CD4-positive, alpha-beta T cell treated with Interleukin-6 for 4 hours (primary cell): ENCODE data around the gene RRBP1.
"Not testable (repeated sequence)": the region's sequence is repeated elsewhere in the genome, so short reads cannot be mapped to it uniquely, and the experiment has no call there.

ENCODE experiments used
- DNase-seq: peaks from one replicate; pipeline ENCODE4 v3.0.0-alpha.2; 2020; ENCODE audit warnings: mixed read lengths

RRBP1 gene

DNA sequence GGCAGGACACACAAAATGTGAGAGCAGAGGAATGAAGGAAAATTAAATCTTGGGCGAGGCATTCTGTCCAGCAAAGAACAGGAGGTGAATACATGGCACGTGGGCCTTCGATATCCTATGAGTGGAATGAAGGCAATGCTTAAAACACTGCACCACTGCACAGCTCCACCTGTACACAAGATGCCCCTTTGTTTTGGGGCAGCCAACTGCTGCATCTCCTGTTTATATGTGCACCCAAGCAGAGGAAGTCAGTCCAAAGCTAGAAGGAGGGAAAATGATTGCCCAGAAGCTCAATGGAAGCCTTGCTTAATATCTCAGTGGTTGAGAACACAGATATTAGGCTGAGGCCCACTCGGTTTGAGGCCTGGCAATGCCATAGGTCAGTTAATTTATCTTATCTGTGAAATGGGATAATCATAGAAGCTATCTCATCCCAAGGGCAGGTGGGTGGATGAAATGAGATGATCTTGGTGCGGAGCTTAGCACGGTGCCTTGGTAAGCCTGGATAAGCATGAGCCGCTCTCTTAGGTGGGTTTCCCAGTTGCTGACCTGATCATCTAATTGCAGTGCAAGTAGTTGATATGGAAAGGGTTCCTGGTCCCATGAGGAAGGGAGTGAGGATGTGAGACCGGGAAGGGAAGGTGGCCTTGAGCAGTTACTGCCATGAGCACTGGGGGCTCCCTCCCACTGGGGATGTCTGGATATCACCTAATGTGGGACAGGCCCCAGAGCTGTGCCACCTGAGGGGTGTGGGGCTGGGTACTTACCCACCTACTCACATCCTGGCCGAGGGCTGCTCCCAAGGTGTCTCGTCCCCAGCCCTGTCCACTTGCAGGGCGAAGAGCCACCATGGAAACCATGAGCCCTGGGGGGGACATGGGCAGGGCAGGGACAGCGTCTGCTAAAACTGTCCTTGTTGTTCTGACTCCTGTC is 27.6 kb upstream of the RRBP1 start:
- no peak for DNase-seq

DNA sequence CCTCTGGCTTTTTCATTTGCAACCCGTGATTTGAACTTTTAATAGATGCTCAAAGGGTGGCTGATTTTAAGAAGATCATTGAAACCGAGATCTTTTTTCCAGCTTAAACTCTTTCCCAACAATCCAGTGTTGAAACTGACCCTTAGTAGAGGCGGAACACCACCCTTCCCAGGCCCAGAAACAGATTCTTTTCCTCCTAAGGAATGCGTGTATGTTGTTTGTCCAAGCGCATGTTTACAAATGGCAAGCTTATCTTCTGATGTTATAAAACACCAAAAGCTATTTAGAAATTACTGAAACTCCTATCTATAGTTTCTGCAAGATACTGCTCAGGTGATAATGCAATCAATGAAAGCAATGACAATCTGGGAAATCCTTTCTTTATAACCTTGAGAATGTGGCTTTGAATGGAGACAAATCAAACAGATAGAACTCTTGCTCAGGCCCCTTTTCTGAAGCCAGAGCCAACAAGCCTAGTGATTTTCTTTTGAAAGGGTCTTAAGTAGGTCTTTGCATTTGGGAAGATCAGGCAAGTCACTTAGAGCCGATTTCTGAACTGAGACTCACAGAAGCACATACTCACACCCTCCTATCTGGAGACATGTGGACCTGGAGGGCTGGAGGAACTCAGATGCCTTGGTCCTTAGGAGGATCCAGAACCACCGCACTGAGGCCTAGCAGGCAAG is 26.8 kb upstream of the RRBP1 start:
- no peak for DNase-seq

GRCh38 chr20:17707951-17708350 is 25.9 kb upstream of the RRBP1 start:
- DNase-seq, result not testable (repeated sequence)

GRCh38 chr20:17706632-17707031 is 24.6 kb upstream of the RRBP1 start:
- no peak for DNase-seq

GRCh38 chr20:17705916-17706315 is 23.9 kb upstream of the RRBP1 start:
- DNase-seq, result no peak

DNA sequence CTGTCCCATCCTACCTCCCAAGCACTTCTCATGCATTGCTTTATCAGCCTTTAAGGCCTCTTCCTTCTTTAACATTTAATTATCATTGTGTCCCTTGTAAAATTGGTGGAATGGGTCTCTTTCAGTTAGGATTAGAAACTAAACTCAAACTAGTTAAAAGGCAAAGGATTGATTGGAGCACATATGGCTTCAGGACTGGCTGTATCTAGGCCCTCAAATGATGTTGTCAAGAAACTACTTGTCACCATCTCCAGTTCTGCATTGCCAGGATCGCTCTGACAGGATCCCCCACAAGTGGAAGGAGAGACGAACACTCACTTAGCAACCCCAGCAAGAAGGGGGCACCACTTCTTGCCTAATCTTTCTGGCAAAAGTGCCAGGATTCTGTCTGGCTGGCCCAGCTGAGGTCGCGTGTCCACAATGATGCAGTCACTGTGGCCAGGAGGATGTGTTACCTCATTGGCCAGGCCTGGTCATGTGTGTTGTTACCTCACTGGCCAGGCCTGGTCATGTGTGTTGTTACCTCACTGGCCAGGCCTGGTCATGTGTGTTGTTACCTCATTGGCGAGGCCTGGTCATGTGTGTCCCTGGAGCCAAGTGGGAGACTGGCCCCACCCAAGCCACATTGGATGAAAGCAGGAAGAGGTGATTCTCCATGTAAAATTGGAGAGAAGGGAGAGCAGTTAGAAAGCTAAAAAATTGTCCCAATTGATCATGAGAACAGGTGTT is 22.7 kb upstream of the RRBP1 start:
- DNase-seq, result no peak

DNA sequence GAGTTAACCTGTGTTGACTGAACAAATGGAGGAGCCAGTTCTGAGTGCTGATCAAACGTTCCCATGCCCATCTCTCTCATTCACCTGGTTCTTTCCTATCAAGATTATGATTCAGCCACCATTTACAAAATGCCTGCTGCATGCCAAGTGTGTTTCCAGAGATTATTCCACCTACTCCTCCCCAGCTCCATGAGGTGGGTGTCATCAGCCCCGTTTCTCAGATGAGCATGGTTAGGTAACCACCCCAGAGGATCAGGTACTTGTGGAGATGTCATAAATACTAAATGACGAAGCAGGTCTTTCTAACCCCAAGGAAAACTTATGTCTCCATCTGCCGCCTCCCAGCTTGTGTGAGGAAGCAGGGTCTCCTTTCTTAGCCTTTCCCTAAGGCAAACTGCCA is 19.8 kb upstream of the RRBP1 start:
- DNase-seq, result no peak

DNA sequence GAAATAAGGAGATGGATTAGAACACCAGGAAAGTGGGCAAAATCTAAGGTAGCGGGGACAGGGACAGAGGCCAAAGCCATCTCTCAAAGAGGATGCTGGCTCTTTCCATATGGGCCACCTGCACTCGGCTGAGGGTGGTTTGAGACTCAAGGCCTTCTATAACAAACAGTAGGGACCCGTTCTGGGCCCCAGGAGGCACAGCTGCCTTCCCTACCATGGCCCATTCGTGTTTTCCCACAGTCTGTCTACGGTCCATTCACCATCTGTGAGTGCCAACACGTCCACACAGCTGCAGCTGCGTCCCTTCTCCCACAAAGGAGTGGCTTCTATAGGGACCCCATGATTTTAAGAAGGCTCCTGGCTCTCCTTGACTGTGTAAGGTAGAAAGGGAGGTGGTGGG is 18.6 kb upstream of the RRBP1 start:
- no peak for DNase-seq

GRCh38 chr20:17699931-17700351 is 17.9 kb upstream of the RRBP1 start, which contains the start of gene BANF2:
BANF2 (plus strand) TSS chr20:17699966; CDS start chr20:17725026, 25,060 bp downstream.
- no peak for DNase-seq

- no peak for DNase-seq
Measured at GRCh38 chr20:17698384-17698783, 16.3 kb upstream of the RRBP1 start.

- no peak for DNase-seq
Measured at GRCh38 chr20:17697171-17697570, 15.1 kb upstream of the RRBP1 start.

GRCh38 chr20:17696287-17696686 is 14.2 kb upstream of the RRBP1 start:
- DNase-seq, result no peak

GRCh38 chr20:17694767-17695166 is 12.7 kb upstream of the RRBP1 start:
- no peak for DNase-seq

DNA sequence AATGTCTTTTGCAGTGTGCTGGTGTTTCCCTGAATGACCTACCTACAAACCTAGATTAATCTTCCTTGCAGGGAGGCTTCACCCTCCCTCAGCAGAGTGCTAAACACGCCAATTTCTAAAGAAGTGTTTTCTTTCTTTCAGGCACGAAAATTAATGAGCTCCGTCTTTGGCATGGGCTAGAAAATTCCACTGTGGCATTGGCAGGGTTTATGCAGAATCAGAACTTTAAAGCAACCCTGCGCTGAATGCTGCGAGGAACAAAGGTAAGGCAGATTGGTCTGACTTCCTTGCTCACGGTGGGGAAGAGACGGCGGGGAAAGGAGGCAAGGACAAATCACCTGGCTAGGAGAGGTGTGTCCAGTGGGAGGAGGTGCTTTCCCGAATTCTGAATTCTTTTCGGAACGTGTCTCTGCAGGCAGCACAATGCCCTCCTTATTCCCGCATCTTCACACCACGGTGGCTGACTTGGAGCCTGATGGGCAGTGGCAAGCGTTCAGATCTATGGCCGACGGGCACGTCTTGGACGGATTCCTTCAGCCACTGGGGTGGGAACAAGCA is 11.5 kb upstream of the RRBP1 start:
- no peak for DNase-seq

- no peak for DNase-seq
Measured at GRCh38 chr20:17691758-17692157, 9.7 kb upstream of the RRBP1 start.

GRCh38 chr20:17690144-17690543 is 8.1 kb upstream of the RRBP1 start:
- no peak for DNase-seq

DNA sequence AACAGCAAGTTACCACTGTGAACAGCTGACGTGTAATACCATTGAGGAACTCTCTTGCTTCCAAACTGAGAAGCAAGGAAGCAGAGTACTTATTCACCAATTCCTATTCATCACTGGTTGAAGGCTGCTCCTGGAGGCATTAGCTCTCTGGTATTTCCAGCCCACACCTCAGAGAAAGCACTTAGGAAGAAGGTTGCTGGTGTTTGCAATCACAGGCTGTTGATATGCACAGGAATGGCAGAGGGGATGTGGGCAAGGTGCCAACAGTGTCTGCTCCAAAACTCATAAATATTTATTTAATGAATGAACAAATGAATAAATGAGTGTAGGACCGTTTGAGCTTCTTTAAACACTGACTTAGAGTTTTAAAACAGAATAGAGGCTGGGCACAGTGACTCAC is 6.9 kb upstream of the RRBP1 start:
- DNase-seq, result no peak

DNA sequence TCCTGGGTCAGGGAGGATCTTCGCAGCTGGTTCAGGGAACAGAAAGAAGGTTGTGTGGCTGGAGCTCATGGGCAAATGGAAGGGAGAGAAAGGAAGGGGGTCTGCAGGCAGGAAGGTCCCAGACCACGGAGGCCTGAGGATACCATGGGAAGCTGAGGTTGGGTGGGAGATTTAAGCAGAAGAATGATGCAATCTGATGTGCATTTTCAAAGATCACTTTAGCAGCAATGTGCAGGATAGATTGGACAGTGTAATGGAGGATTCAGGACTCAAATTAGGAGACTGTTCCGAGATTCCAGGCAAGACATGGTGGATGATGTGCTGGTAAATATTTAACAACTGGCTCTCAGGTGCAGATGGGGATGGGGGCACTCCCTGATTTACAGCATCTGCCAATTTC is 5.8 kb upstream of the RRBP1 start:
- no peak for DNase-seq

- DNase-seq, result no peak
Measured at GRCh38 chr20:17685168-17685567, 3.1 kb upstream of the RRBP1 start.

DNA sequence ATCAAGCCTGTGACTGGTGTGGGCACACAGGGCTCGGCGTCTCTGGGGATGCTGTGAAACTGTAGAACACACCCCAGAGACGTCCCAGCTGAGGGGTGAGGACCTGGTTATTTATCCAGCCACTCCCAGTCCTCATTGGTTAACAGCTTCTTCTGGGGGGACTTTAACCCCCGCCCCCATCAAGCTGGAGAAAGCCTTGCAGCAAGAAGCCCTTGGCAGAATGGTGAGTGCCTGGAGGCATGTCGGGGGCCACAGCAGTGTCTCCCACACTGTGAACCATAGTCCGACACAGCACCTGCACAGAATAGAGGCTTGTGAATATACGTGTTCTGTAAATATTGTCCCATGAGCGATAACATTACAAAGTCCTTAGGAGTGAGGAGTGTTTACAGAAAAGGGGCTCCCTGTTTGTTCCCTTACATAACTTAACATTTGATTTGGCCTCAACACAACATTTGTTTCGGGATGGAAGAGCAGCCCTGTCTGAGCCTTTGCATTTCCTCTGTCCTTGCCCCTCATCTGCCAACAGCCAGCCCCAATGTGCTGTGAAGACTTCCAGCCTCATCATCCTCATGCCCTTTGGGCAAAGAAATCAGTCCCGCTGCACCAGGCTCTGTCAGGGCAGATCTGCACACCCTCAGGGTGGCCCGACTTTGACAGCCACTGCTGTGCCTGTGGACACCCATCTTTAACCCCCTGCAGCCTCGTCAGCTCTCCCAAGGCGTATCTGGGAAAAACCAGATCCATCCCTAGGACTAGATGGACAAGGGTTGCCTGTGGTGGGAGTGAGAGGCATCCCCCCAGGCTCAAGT is 2.2 kb upstream of the RRBP1 start:
- no peak for DNase-seq

- no peak for DNase-seq
Measured at GRCh38 chr20:17683218-17684076, 1.4 kb upstream of the RRBP1 start.
